Adrenal gland (tissue), 5 donors: Measurements from ENCODE around the gene CD48.
"Not testable (repeated sequence)": the region's sequence is repeated elsewhere in the genome, so short reads cannot be mapped to it uniquely, and the experiment has no call there.

Source experiments
- POLR2A ChIP-seq, 2 donors: fragments of 450-650 bp; IDR thresholded peaks; one replicate each; pipeline ENCODE4 v1.6.1; 2017; ENCODE audit warnings: antibody characterized with exemption in 2 of 2, mild to moderate bottlenecking in 2 of 2, moderate library complexity in 1 of 2
- TF ChIP-seq, protein P1 (sequence below), 6 experiments: fragments of 450-650 bp in 4 of 6; fragments of 200-600 bp in 2 of 6; sonication (generic) in 1 of 6; IDR thresholded peaks; 1 replicate in 5 of 6; 2 replicates in 1 of 6; pipeline versions ENCODE4 v1.5.1 to v1.8.0; 2016 to 2021; ENCODE audit warnings: antibody characterized with exemption in 6 of 6, mild to moderate bottlenecking in 2 of 6, moderate library complexity in 1 of 6
- donor health status: DM: no; HTN: no; CAD: no.

DNA sequence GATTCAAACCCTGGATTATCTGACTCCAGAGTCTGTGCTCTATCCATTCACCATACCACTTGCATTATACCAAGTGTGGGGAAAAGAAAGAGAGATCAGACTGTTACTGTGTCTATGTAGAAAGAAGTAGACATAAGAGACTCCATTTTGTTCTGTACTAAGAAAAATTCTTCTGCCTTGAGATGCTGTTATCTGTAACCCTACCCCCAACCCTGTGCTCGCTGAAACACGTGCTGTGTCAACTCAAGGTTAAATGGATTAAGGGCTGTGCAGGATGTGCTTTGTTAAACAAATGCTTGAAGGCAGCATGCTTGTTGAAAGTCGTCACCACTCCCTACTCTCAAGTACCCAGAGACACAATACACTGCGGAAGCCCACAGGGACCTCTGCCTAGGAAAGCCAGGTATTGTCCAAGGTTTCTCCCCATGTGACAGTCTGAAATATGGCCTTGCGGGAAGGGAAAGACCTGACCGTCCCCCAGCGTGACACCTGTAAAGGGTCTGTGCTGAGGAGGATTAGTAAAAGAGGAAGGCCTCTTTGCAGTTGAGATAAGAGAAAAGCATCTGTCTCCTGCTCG, 59.5 kb downstream of the CD48 start:
- TF ChIP-seq, protein P1, sequence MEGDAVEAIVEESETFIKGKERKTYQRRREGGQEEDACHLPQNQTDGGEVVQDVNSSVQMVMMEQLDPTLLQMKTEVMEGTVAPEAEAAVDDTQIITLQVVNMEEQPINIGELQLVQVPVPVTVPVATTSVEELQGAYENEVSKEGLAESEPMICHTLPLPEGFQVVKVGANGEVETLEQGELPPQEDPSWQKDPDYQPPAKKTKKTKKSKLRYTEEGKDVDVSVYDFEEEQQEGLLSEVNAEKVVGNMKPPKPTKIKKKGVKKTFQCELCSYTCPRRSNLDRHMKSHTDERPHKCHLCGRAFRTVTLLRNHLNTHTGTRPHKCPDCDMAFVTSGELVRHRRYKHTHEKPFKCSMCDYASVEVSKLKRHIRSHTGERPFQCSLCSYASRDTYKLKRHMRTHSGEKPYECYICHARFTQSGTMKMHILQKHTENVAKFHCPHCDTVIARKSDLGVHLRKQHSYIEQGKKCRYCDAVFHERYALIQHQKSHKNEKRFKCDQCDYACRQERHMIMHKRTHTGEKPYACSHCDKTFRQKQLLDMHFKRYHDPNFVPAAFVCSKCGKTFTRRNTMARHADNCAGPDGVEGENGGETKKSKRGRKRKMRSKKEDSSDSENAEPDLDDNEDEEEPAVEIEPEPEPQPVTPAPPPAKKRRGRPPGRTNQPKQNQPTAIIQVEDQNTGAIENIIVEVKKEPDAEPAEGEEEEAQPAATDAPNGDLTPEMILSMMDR (IDR thresholded peaks at IDR 0.05): not testable (repeated sequence)
- not testable (repeated sequence) for TF ChIP-seq POLR2A (IDR thresholded peaks at IDR 0.05)
